Measurements from ENCODE around the gene ARRB1. TPM values are rescaled to one million over a fixed set of nuclear protein-coding genes. Genes with fewer than 3 reads are reported as not detected.

Gene ARRB1
- total and polyA plus RNA-seq, 2 of the 13 experiments (the other 11 are each of a cell fraction or from before 2014, with no cell fraction given), result 22.5 to 35.7 TPM

- 80% methylated on average over 6 of the region's 6 CpGs for WGBS (ENCODE audit: low lambda C conversion rate)
- no peak overlapping the region for H3K9ac ChIP-seq (ENCODE audit: insufficient read depth, low read depth, low read length)
- no peak overlapping the region for H2AFZ ChIP-seq (ENCODE audit: low read length)
- 0 out of 2 replicates have a peak, but pooled peaks cover 3% of the 10 kb centered on the region for H3K4me1 ChIP-seq (ENCODE audit: insufficient read depth, low read length)
- H3K9me3 ChIP-seq (ENCODE audit: low read length), result no peaks in the 10 kb centered on the region
- no peak overlapping the region for H3K4me2 ChIP-seq (ENCODE audit: low read depth, low read length)
- no peak overlapping the region for H3K27ac ChIP-seq (ENCODE audit: extremely low read length, insufficient read depth, low read length)
- ChIA-PET CTCF (ENCODE audit: low intra/inter-chr PET ratio, low total read pairs) (no interaction called here), POLR2A (no interaction called here)
- H3K4me3 ChIP-seq (replicated peaks in 1 of 3; ENCODE audit: insufficient read depth in 1 of 3, low read depth in 2 of 3, low read length in 3 of 3), result no peak overlapping the region
- no peaks in the 10 kb centered on the region for H4K20me1 ChIP-seq (ENCODE audit: insufficient read depth, low read length)
- H3K36me3 ChIP-seq (replicated peaks in 1 of 2; ENCODE audit: control insufficient read depth in 1 of 2, insufficient read depth in 2 of 2, low read length in 2 of 2), result peaks cover 20 to 40% of the 10 kb centered on the region in 2 experiments; a peak in 4 of 5 replicates
- intact Hi-C loops (cut with micrococcal nuclease; ENCODE audit: unreplicated experiment) (no loop called here), in situ Hi-C loops (cut with HindIII; ENCODE audit: extremely low pct_ligation_motif_present, low pct_unique_long_range_greater_than_20kb) (no loop called here)
- DNase-seq (ENCODE audit: low spot score) (no peak), ATAC-seq (no peak), FAIRE-seq (no peak)
- no TSS peak for BruUV-seq (replicated peaks)
- TF ChIP-seq PPARG (CRISPR knock-in tag; conservative IDR thresholded peaks at IDR 0.05) (no peak), NFAT5 (CRISPR knock-in tag; IDR thresholded peaks at IDR 0.05) (no peak), SP140L (CRISPR knock-in tag; IDR thresholded peaks at IDR 0.05; ENCODE audit: borderline replicate concordance) (no peak), RNF2 (conservative IDR thresholded peaks at IDR 0.05; ENCODE audit: low read depth) (no peak), ZNF781 (CRISPR knock-in tag; IDR thresholded peaks at IDR 0.05; ENCODE audit: borderline replicate concordance, not compliant biosample characterization) (no peak), FOXO4 (CRISPR knock-in tag; conservative IDR thresholded peaks at IDR 0.05) (no peak), NR2F6 (IDR thresholded peaks at IDR 0.05) (no peak), NR2F6 (CRISPR knock-in tag; IDR thresholded peaks at IDR 0.05) (no peak), ZNF512 (CRISPR knock-in tag; IDR thresholded peaks at IDR 0.05) (no peak), ZBTB20 (CRISPR knock-in tag; IDR thresholded peaks at IDR 0.05; ENCODE audit: borderline replicate concordance, low read depth) (no peak), MLX (CRISPR knock-in tag; IDR thresholded peaks at IDR 0.05) (no peak), ZNF441 (CRISPR knock-in tag; IDR thresholded peaks at IDR 0.05; ENCODE audit: borderline replicate concordance) (no peak), ZNF850 (CRISPR knock-in tag; conservative IDR thresholded peaks at IDR 0.05) (no peak), ZNF350 (CRISPR knock-in tag; IDR thresholded peaks at IDR 0.05; ENCODE audit: borderline replicate concordance, low read depth) (no peak)
- H3K27me3 ChIP-seq (ENCODE audit: control insufficient read depth in 1 of 2, insufficient read depth in 2 of 2, low read length in 2 of 2), result no peaks in the 10 kb centered on the region
- no peaks in the 10 kb centered on the region for H3K79me2 ChIP-seq (ENCODE audit: insufficient read depth, low read length)
Measured at GRCh38 chr11:75271730-75272129, 79.7 kb downstream of the ARRB1 start.
